IMR-90 (cell line): ENCODE data around the gene KRT74. TPM values are rescaled to one million over a fixed set of nuclear protein-coding genes. Genes with fewer than 3 reads are reported as not detected.

Source experiments
- ATAC-seq: fragments of 200-7000 bp; cut with Tn5 transposase; 2 replicates; pipeline ENCODE4 v1.9.1; 2020; ENCODE audit warnings: low read depth, mild to moderate bottlenecking, moderate library complexity
- BruUV-seq: library from RNA; stranded (reverse); fragments of 400-500 nt; replicated peaks from 2 replicates; lab custom pipeline; 2021; lab: Mats Ljungman, UMichigan
- CTCF ChIA-PET: fragments of 300-600 bp; formaldehyde crosslinking; extraction: SDS; loops from one replicate; lab custom pipeline; 2021; ENCODE audit warnings: antibody characterized with exemption; lab: Yijun Ruan, JAX
- POLR2A ChIA-PET: fragments of 300-600 bp; sonication (Branson Sonifier 250); formaldehyde crosslinking; loops from one replicate; lab custom pipeline; 2022; ENCODE audit warnings: antibody characterized with exemption; ENCODE audit not compliant: unreplicated experiment; lab: Charles Lee
- DNase-seq: peaks from one replicate; pipeline ENCODE4 v3.0.0; 2013
- H2AFZ ChIP-seq: replicated peaks from 2 replicates; pipeline ENCODE3; 2013; ENCODE audit warnings: low read length, mild to moderate bottlenecking; ENCODE audit not compliant: poor library complexity
- H2AK5ac ChIP-seq: 2 replicates; pipeline ENCODE4 v1.6.1; 2013; ENCODE audit warnings: low read depth, low read length, inconsistent platforms
- H2AK9ac ChIP-seq: replicated peaks from 2 replicates; pipeline ENCODE3; 2013; ENCODE audit warnings: mild to moderate bottlenecking, low read depth, low read length, moderate library complexity; ENCODE audit not compliant: poor library complexity
- H2BK120ac ChIP-seq: 2 replicates; pipeline ENCODE4 v1.6.1; 2013; ENCODE audit warnings: low read depth, low read length, inconsistent platforms
- H2BK15ac ChIP-seq: 3 replicates; pipeline ENCODE4 v1.6.1; 2013; ENCODE audit warnings: low read depth, low read length, inconsistent platforms
- H2BK20ac ChIP-seq: 2 replicates; pipeline ENCODE4 v1.6.1; 2013; ENCODE audit warnings: low read depth, mild to moderate bottlenecking, inconsistent platforms, low read length, moderate library complexity
- H2BK5ac ChIP-seq: 2 replicates; pipeline ENCODE4 v1.6.1; 2013; ENCODE audit warnings: mild to moderate bottlenecking, low read depth, low read length, inconsistent platforms; ENCODE audit not compliant: poor library complexity, severe bottlenecking
- H3K14ac ChIP-seq: replicated peaks from 2 replicates; pipeline ENCODE4 v1.6.1; 2013; ENCODE audit warnings: low read depth, low read length, inconsistent platforms
- H3K18ac ChIP-seq: 2 replicates; pipeline ENCODE4 v1.6.1; 2013; ENCODE audit warnings: low read depth, low read length, control low read depth
- H3K23ac ChIP-seq: 2 replicates; pipeline ENCODE4 v1.6.1; 2013; ENCODE audit warnings: low read depth, low read length, inconsistent platforms
- H3K27ac ChIP-seq: 2 replicates; pipeline ENCODE4 v1.5.1; 2013; ENCODE audit warnings: mild to moderate bottlenecking, control low read depth, low read length; ENCODE audit not compliant: insufficient read depth
- H3K27me3 ChIP-seq: 2 replicates; pipeline ENCODE4 v1.6.1; 2013; ENCODE audit warnings: low read length; ENCODE audit not compliant: control insufficient read depth, insufficient read depth
- H3K36me3 ChIP-seq: 2 replicates; pipeline ENCODE4 v1.6.1; 2013; ENCODE audit warnings: low read length, mixed read lengths; ENCODE audit not compliant: control insufficient read depth, insufficient read depth
- H3K4ac ChIP-seq: 2 replicates; pipeline ENCODE4 v1.6.1; 2013; ENCODE audit warnings: low read depth, low read length, inconsistent platforms
- H3K4me1 ChIP-seq: 2 replicates; pipeline ENCODE4 v1.6.1; 2013; ENCODE audit warnings: low read length, mixed read lengths; ENCODE audit not compliant: control insufficient read depth, insufficient read depth
- H3K4me2 ChIP-seq: 2 replicates; pipeline ENCODE4 v1.6.1; 2013; ENCODE audit warnings: low read depth, mild to moderate bottlenecking, control low read depth, low read length, moderate library complexity
- H3K4me3 ChIP-seq: 2 replicates; pipeline ENCODE4 v1.5.1; 2013; ENCODE audit warnings: low read depth, mild to moderate bottlenecking, control low read depth, low read length, moderate library complexity; ENCODE audit not compliant: insufficient read depth
- H3K56ac ChIP-seq: 2 replicates; pipeline ENCODE4 v1.6.1; 2013; ENCODE audit warnings: low read length, inconsistent platforms; ENCODE audit not compliant: insufficient read depth; ENCODE audit errors: extremely low read depth
- H3K79me1 ChIP-seq, 2 experiments: 2 replicates each; pipeline ENCODE4 v1.6.1; 2013; ENCODE audit warnings: low read length in 2 of 2, inconsistent platforms in 1 of 2, low read depth in 1 of 2
- H3K9ac ChIP-seq: 2 replicates; pipeline ENCODE4 v1.6.1; 2013; ENCODE audit warnings: low read depth, low read length, control low read depth
- H3K9me1 ChIP-seq: 2 replicates; pipeline ENCODE4 v1.6.1; 2013; ENCODE audit warnings: low read length, inconsistent platforms; ENCODE audit not compliant: insufficient read depth
- H3K9me3 ChIP-seq: 2 replicates; pipeline ENCODE4 v1.6.1; 2013; ENCODE audit warnings: low read length; ENCODE audit not compliant: control insufficient read depth, insufficient read depth
- H4K20me1 ChIP-seq: 2 replicates; pipeline ENCODE4 v1.6.1; 2013; ENCODE audit warnings: low read length, inconsistent platforms; ENCODE audit not compliant: insufficient read depth
- H4K5ac ChIP-seq: 2 replicates; pipeline ENCODE4 v1.6.1; 2013; ENCODE audit warnings: mild to moderate bottlenecking, low read depth, low read length, control low read depth
- H4K8ac ChIP-seq, 2 experiments: 2 replicates each; pipeline ENCODE4 v1.6.1; 2013; ENCODE audit warnings: low read depth in 2 of 2, low read length in 2 of 2, control low read depth in 1 of 2, inconsistent platforms in 1 of 2
- H4K91ac ChIP-seq: 2 replicates; pipeline ENCODE4 v1.6.1; 2013; ENCODE audit warnings: low read depth, low read length, inconsistent platforms; ENCODE audit not compliant: insufficient read depth
- BHLHE40 ChIP-seq: fragments of 150-350 bp; IDR thresholded peaks from 2 replicates; pipeline ENCODE4 v1.6.1; 2016; ENCODE audit warnings: mild to moderate bottlenecking, low read depth, low read length
- CEBPB ChIP-seq: IDR thresholded peaks from 2 replicates; pipeline ENCODE4 v1.6.1; 2012; ENCODE audit warnings: low read depth, low read length, improper control_type of control experiment
- CTCF ChIP-seq: conservative IDR thresholded peaks from 2 replicates; pipeline ENCODE4 v1.5.1; 2012; ENCODE audit warnings: mild to moderate bottlenecking, low read depth, low read length, improper control_type of control experiment
- FOS ChIP-seq: fragments of 150-350 bp; IDR thresholded peaks from 2 replicates; pipeline ENCODE4 v1.6.1; 2016; ENCODE audit warnings: low read depth, low read length
- MAFK ChIP-seq: IDR thresholded peaks from 2 replicates; pipeline ENCODE4 v1.6.1; 2012; ENCODE audit warnings: low read depth, low read length, improper control_type of control experiment
- MAZ ChIP-seq: IDR thresholded peaks from 2 replicates; pipeline ENCODE4 v1.6.1; 2012; ENCODE audit warnings: low read depth, mild to moderate bottlenecking, low read length, improper control_type of control experiment, moderate library complexity, borderline replicate concordance
- MXI1 ChIP-seq: IDR thresholded peaks from 2 replicates; pipeline ENCODE4 v1.6.1; 2012; ENCODE audit warnings: low read depth, mild to moderate bottlenecking, low read length, moderate library complexity, borderline replicate concordance
- NFE2L2 ChIP-seq: fragments of 150-350 bp; IDR thresholded peaks from 2 replicates; pipeline ENCODE4 v1.6.1; 2016; ENCODE audit warnings: low read depth, mild to moderate bottlenecking, low read length
- POLR2A ChIP-seq: IDR thresholded peaks from 2 replicates; pipeline ENCODE4 v1.6.1; 2012; ENCODE audit warnings: mild to moderate bottlenecking, low read depth, low read length
- RAD21 ChIP-seq: IDR thresholded peaks from 2 replicates; pipeline ENCODE4 v1.6.1; 2012; ENCODE audit warnings: low read length, improper control_type of control experiment
- RFX5 ChIP-seq: IDR thresholded peaks from 2 replicates; pipeline ENCODE4 v1.8.0; 2012; ENCODE audit warnings: low read depth, mild to moderate bottlenecking, low read length, moderate library complexity
- SMC3 ChIP-seq: fragments of 150-350 bp; IDR thresholded peaks from 2 replicates; pipeline ENCODE4 v1.6.1; 2016; ENCODE audit warnings: low read depth, mild to moderate bottlenecking, antibody characterized with exemption, low read length, moderate library complexity
- USF2 ChIP-seq: fragments of 150-350 bp; IDR thresholded peaks from 2 replicates; pipeline ENCODE4 v1.6.1; 2017; ENCODE audit warnings: mild to moderate bottlenecking, antibody characterized with exemption, low read length, low read depth
- whole genome bisulfite sequencing, 2 experiments: methylation state at CpG; one replicate each; pipeline versions ENCODE4 v1.1.5 to v1.1.7; 2013; ENCODE audit warnings: missing lambda C conversion rate in 2 of 2; ENCODE audit not compliant: insufficient read length in 1 of 2; ENCODE audit errors: extremely low coverage in 2 of 2; 5-methylcytosine and 5-hydroxymethylcytosine counted together
- dilution Hi-C: fragments of 300-500 bp; cut with HindIII; formaldehyde crosslinking; loops from one replicate; pipeline ENCODE4 v1.14.3; 2018; ENCODE audit warnings: low sequenced_read_pairs; ENCODE audit not compliant: unreplicated experiment
- in situ Hi-C: fragments of 300-500 bp; cut with MboI; formaldehyde crosslinking; loops from 3 replicates; pipeline ENCODE4 v1.14.3; 2019; ENCODE audit warnings: low sequenced_read_pairs, inconsistent platforms, mixed read lengths
- intact Hi-C: fragments of 100-400 bp; cut with micrococcal nuclease; formaldehyde crosslinking; loops from 2 replicates; pipeline ENCODE4 v1.10.0; 2022
- polyA plus RNA-seq, 3 experiments: library from polyadenylated mRNA; depleted of rRNA; stranded (reverse); fragments of >200 nt; gene quantifications; 2 replicates each; pipeline ENCODE4 v1.2.3, GENCODE V29; 2012; ENCODE audit warnings: low replicate concordance in 1 of 3
- total RNA-seq: library from RNA; depleted of rRNA; stranded (reverse); fragments of >200 nt; gene quantifications from 2 replicates; pipeline ENCODE4 v1.2.3, GENCODE V29; 2012
- TF ChIP-seq, protein P1 (sequence below): fragments of 150-350 bp; IDR thresholded peaks from 2 replicates; pipeline ENCODE4 v1.6.1; 2016; ENCODE audit warnings: low read depth, mild to moderate bottlenecking, low read length, moderate library complexity, borderline replicate concordance

The KRT74 gene
- total and polyA plus RNA-seq, 2 of the 4 experiments (the other 2 are of a cell fraction), result not detected

- CTCF ChIA-PET, result no interaction called here
- POLR2A ChIA-PET, result no interaction called here
- intact Hi-C loops, result no loop called here
- TF ChIP-seq CTCF (no peak), CEBPB (no peak), BHLHE40 (no peak), RAD21 (no peak), NFE2L2 (no peak), POLR2A (no peak), SMC3 (no peak), RFX5 (no peak), FOS (no peak), MXI1 (no peak), MAZ (no peak), MAFK (no peak), USF2 (no peak)
- TF ChIP-seq, protein P1, sequence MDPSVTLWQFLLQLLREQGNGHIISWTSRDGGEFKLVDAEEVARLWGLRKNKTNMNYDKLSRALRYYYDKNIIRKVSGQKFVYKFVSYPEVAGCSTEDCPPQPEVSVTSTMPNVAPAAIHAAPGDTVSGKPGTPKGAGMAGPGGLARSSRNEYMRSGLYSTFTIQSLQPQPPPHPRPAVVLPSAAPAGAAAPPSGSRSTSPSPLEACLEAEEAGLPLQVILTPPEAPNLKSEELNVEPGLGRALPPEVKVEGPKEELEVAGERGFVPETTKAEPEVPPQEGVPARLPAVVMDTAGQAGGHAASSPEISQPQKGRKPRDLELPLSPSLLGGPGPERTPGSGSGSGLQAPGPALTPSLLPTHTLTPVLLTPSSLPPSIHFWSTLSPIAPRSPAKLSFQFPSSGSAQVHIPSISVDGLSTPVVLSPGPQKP, result no peak
- Histone ChIP-seq H2BK120ac (no peak overlapping the region), H4K91ac (no peak overlapping the region), H2BK20ac (no peak overlapping the region), H2AK9ac (no peak overlapping the region), H3K36me3 (no peaks in the 10 kb centered on the region), H3K27me3 (peaks cover 33% of the 10 kb centered on the region), H3K9me3 (no peaks in the 10 kb centered on the region), H4K8ac (no peak overlapping the region), H2AFZ (no peak overlapping the region), H3K23ac (no peak overlapping the region), H3K79me1 (no peaks in the 10 kb centered on the region), H2AK5ac (no peak overlapping the region), H2BK5ac (no peak overlapping the region), H3K27ac (no peak overlapping the region), H3K56ac (no peak overlapping the region), H3K9me1 (no peaks in the 10 kb centered on the region), H4K20me1 (no peaks in the 10 kb centered on the region), H3K4ac (no peak overlapping the region), H3K14ac (no peak overlapping the region), H3K4me1 (no peaks in the 10 kb centered on the region), H3K9ac (no peak overlapping the region), H4K5ac (no peak overlapping the region), H2BK15ac (no peak overlapping the region), H3K4me3 (no peak overlapping the region), H3K18ac (no peak overlapping the region), H3K4me2 (no peak overlapping the region)
- DNase-seq (no peak), ATAC-seq (no peak)
- 47% methylated on average over 2 of the region's 10 CpGs; no CpG with 5 or more reads in 1 of the 2 experiments for WGBS, 2 experiments
- BruUV-seq, result no TSS peak
- dilution Hi-C loops, result no loop called here
- in situ Hi-C loops, result no loop called here
These were observed 41.0 kb upstream of the KRT74 start for GRCh38 chr12:52614381-52615207.
